GM12878 (cell line): ENCODE measurements around the gene PLEKHH2. TPM values are rescaled to one million over a fixed set of nuclear protein-coding genes. Genes with fewer than 3 reads are reported as not detected.

Experiments used
- ATAC-seq: fragments of 200-7000 bp; cut with Tn5 transposase; 3 replicates; pipeline ENCODE4 v1.9.1; 2020; ENCODE audit warnings: mild to moderate bottlenecking, moderate library complexity
- BruUV-seq: library from RNA; stranded (reverse); fragments of 400-500 nt; replicated peaks from 2 replicates; lab custom pipeline; 2021; lab: Mats Ljungman, UMichigan
- CTCF ChIA-PET: fragments of 300-600 bp; sonication (Branson Sonifier 250); formaldehyde crosslinking; extraction: SDS; loops from one replicate; lab custom pipeline; 2021; ENCODE audit warnings: inconsistent platforms; lab: Yijun Ruan, JAX
- POLR2A ChIA-PET: fragments of 350-600 bp; formaldehyde crosslinking; extraction: SDS; loops from one replicate; lab custom pipeline; 2021; ENCODE audit warnings: inconsistent platforms; lab: Charles Lee
- RAD21 ChIA-PET: fragments of 300-600 bp; sonication (Branson Sonifier 250); formaldehyde crosslinking; loops from one replicate; lab custom pipeline; 2023; ENCODE audit warnings: antibody characterized with exemption; ENCODE audit not compliant: unreplicated experiment; lab: Charles Lee
- SMC1A ChIA-PET: fragments of 300-600 bp; sonication (Branson Sonifier 250); formaldehyde crosslinking; loops from one replicate; lab custom pipeline; 2023; ENCODE audit not compliant: unreplicated experiment, uncharacterized antibody; lab: Charles Lee
- DNase-seq: peaks from one replicate; pipeline ENCODE4 v3.0.0-alpha.2; 2011; ENCODE audit warnings: low read depth, low spot score
- FAIRE-seq: peaks from 3 replicates; lab custom pipeline; 2011; peaks lifted over from hg19 to GRCh38; lab: Jason Lieb, UNC
- H2AFZ ChIP-seq: 2 replicates; pipeline ENCODE4 v1.6.0; 2011; ENCODE audit warnings: low read depth, low read length, control low read depth; ENCODE audit not compliant: control insufficient read depth
- H3K27ac ChIP-seq: 2 replicates; pipeline ENCODE4 v1.5.1; 2011; ENCODE audit warnings: control low read depth; ENCODE audit not compliant: control insufficient read depth, insufficient read depth
- H3K27me3 ChIP-seq, 2 experiments: replicated peaks in 1 of 2; 2 replicates each; pipeline versions ENCODE4 v1.6.0 to v1.6.1; 2011; ENCODE audit warnings: low read length in 1 of 2; ENCODE audit not compliant: control insufficient read depth in 2 of 2, insufficient read depth in 2 of 2
- H3K36me3 ChIP-seq, 2 experiments: 2 replicates each; pipeline ENCODE4 v1.5.1; 2011; ENCODE audit warnings: low read length in 1 of 2; ENCODE audit not compliant: control insufficient read depth in 2 of 2, insufficient read depth in 2 of 2
- H3K4me1 ChIP-seq: 2 replicates; pipeline ENCODE4 v1.6.1; 2011; ENCODE audit warnings: mild to moderate bottlenecking, low read length, moderate library complexity, mixed read lengths; ENCODE audit not compliant: control insufficient read depth, insufficient read depth
- H3K4me2 ChIP-seq: 2 replicates; pipeline ENCODE4 v1.6.0; 2011; ENCODE audit warnings: control low read depth; ENCODE audit not compliant: control insufficient read depth, insufficient read depth
- H3K4me3 ChIP-seq: fragments of 200-600 bp; sonication (generic); 2 replicates; pipeline ENCODE4 v1.5.1; 2016
- H3K79me2 ChIP-seq: 2 replicates; pipeline ENCODE4 v1.6.0; 2011; ENCODE audit warnings: low read length; ENCODE audit not compliant: control insufficient read depth, insufficient read depth
- H3K9ac ChIP-seq: 2 replicates; pipeline ENCODE4 v1.8.0; 2011; ENCODE audit warnings: low read length, control low read depth, mixed read lengths; ENCODE audit not compliant: control insufficient read depth, insufficient read depth
- H3K9me3 ChIP-seq: replicated peaks from 3 replicates; pipeline ENCODE4 v1.5.1; 2011; ENCODE audit warnings: mild to moderate bottlenecking, low read length; ENCODE audit not compliant: control insufficient read depth, insufficient read depth
- H4K20me1 ChIP-seq: 2 replicates; pipeline ENCODE4 v1.6.0; 2011; ENCODE audit not compliant: control insufficient read depth, insufficient read depth
- BHLHE40 ChIP-seq, 2 experiments: fragments of 450-650 bp in 1 of 2; IDR thresholded peaks; 2 replicates each; pipeline ENCODE4 v1.6.1; 2011 to 2017; ENCODE audit warnings: low read depth in 2 of 2, borderline replicate concordance in 1 of 2, improper control_type of control experiment in 1 of 2, low read length in 1 of 2, mild to moderate bottlenecking in 1 of 2
- CHD4 ChIP-seq: fragments of 200-600 bp; sonication (generic); IDR thresholded peaks from 2 replicates; pipeline ENCODE4 v1.6.1; 2016; ENCODE audit warnings: mild to moderate bottlenecking
- EP300 ChIP-seq, 2 experiments: fragments of 150-350 bp in 1 of 2; IDR thresholded peaks; 2 replicates each; pipeline ENCODE4 v1.6.1; 2011 to 2012; ENCODE audit warnings: low read depth in 2 of 2, low read length in 2 of 2, borderline replicate concordance in 1 of 2, improper control_type of control experiment in 1 of 2, inconsistent platforms in 1 of 2; ENCODE audit not compliant: control insufficient read depth in 1 of 2
- GABPA ChIP-seq: IDR thresholded peaks from 2 replicates; pipeline ENCODE4 v1.6.1; 2014; ENCODE audit warnings: antibody characterized with exemption, low read depth, mild to moderate bottlenecking, inconsistent platforms
- PAX5 ChIP-seq: IDR thresholded peaks from 2 replicates; pipeline ENCODE4 v1.6.1; 2011; ENCODE audit warnings: low read depth, low read length, borderline replicate concordance
- POU2F2 ChIP-seq: IDR thresholded peaks from 3 replicates; pipeline ENCODE4 v1.6.1; 2011; ENCODE audit warnings: low read depth, mild to moderate bottlenecking, low read length, borderline replicate concordance
- RELB ChIP-seq: fragments of 450-650 bp; IDR thresholded peaks from 2 replicates; pipeline ENCODE4 v1.6.1; 2017; ENCODE audit warnings: low read depth, mild to moderate bottlenecking, moderate library complexity
- ZNF622 ChIP-seq: fragments of 450-650 bp; IDR thresholded peaks from 2 replicates; pipeline ENCODE4 v1.6.1; 2017; ENCODE audit warnings: mild to moderate bottlenecking, inconsistent platforms
- ZZZ3 ChIP-seq: IDR thresholded peaks from 2 replicates; pipeline ENCODE4 v1.6.1; 2011; ENCODE audit warnings: low read depth; ENCODE audit not compliant: control insufficient read depth, insufficient read length
- WGBS: methylation state at CpG from one replicate; pipeline ENCODE4 v1.1.6; 2016; ENCODE audit warnings: low lambda C conversion rate; ENCODE audit not compliant: insufficient replicate concordance, insufficient coverage; ENCODE audit errors: missing lambda C conversion rate; 5-methylcytosine and 5-hydroxymethylcytosine counted together
- in situ Hi-C: fragments of 300-500 bp; cut with MboI; formaldehyde crosslinking; loops from 9 replicates; pipeline ENCODE4 v1.14.3; 2018; ENCODE audit warnings: mixed read lengths
- intact Hi-C: fragments of 100-400 bp; cut with micrococcal nuclease; formaldehyde crosslinking; loops from one replicate; pipeline ENCODE4 v1.14.2; 2022; ENCODE audit not compliant: unreplicated experiment
- polyA plus RNA-seq, 11 experiments: library from polyadenylated mRNA; depleted of rRNA in 4 of 11; unstranded in 6 of 11; stranded (reverse) in 5 of 11; fragments of >200 nt; fragmentation: Nextera tagmentation in 4 of 11; fragmentation: Illumina TruSeq in 1 of 11; extraction: Ambion mirVana in 4 of 11; extraction: Trizol in 1 of 11; gene quantifications; 1 replicate in 1 of 11; 2 replicates in 10 of 11; pipeline versions ENCODE4 v1.2.1 to v1.2.3, GENCODE V29; 2011 to 2016; ENCODE audit warnings: inconsistent platforms in 2 of 11, missing spikeins in 2 of 11, low read depth in 1 of 11
- total RNA-seq, 4 experiments: library from RNA; depleted of rRNA in 3 of 4; stranded (reverse); fragments of >200 nt in 3 of 4; fragmentation: Illumina TruSeq in 1 of 4; extraction: Trizol in 1 of 4; gene quantifications; 2 replicates each; pipeline versions ENCODE4 v1.2.1 to v1.2.3, GENCODE V29; 2013 to 2021

PLEKHH2 gene
- total and polyA plus RNA-seq, 10 of the 15 experiments (the other 5 are each of a cell fraction or from before 2014, with no cell fraction given), result not detected

GRCh38 chr2:43745457-43745856 lies 108.4 kb downstream of the PLEKHH2 start (continued):
- TF ChIP-seq PAX5, result no peak
- TF ChIP-seq CHD4, result no peak
- no peak for TF ChIP-seq ZNF622
- TF ChIP-seq, all 136 proteins: peak for 0

- ChIA-PET POLR2A (interaction anchor here (0.6 kb wide), 1 partner anchor 47 kb away, joined by 5 read pairs; no protein-coding TSS in a partner anchor), SMC1A (no interaction called here), CTCF (no interaction called here), RAD21 (interaction anchor here (0.7 kb wide), 1 partner anchor 188 kb away, joined by 3 read pairs; no protein-coding TSS in a partner anchor)
- no peak overlapping the region for H3K4me2 ChIP-seq
- no peak overlapping the region for H3K4me3 ChIP-seq
- BruUV-seq, result no TSS peak
- intact Hi-C loops, result no loop called here
- DNase-seq (no peak), FAIRE-seq (no peak), ATAC-seq (no peak)
- H3K36me3 ChIP-seq, result no peaks in the 10 kb centered on the region
- WGBS, result 7% methylated on average over 5 of the region's 5 CpGs
- H3K9me3 ChIP-seq, result no peaks in the 10 kb centered on the region
- no peak overlapping the region for H3K9ac ChIP-seq
- H3K27ac ChIP-seq, result no peak overlapping the region
- no peak overlapping the region for H2AFZ ChIP-seq
- H3K4me1 ChIP-seq, result no peaks in the 10 kb centered on the region
- in situ Hi-C loops, result no loop called here
- TF ChIP-seq EP300 (IDR thresholded peaks at IDR 0.05; ENCODE audit: borderline replicate concordance in 1 of 2, control insufficient read depth in 1 of 2, low read depth in 2 of 2, low read length in 2 of 2), result no peak
- TF ChIP-seq ZNF622, result no peak
- no peak for TF ChIP-seq POU2F2
- no peak for TF ChIP-seq RELB
- TF ChIP-seq GABPA, result no peak
- no peak for TF ChIP-seq BHLHE40 (IDR thresholded peaks at IDR 0.05; ENCODE audit: borderline replicate concordance in 1 of 2, low read depth in 2 of 2, low read length in 1 of 2)
- no peak for TF ChIP-seq ZZZ3
- no peaks in the 10 kb centered on the region for H3K79me2 ChIP-seq
- H4K20me1 ChIP-seq, result no peaks in the 10 kb centered on the region
- peaks cover 0 to 3% of the 10 kb centered on the region in 2 experiments; a peak in 1 of 4 replicates for H3K27me3 ChIP-seq
These were observed 111.3 kb downstream of the PLEKHH2 start for GRCh38 chr2:43748333-43748732.
